NCI-H1930 (cell line): ENCODE results near the gene CDS1.
"Not testable (repeated sequence)": the region's sequence is repeated elsewhere in the genome, so short reads cannot be mapped to it uniquely, and the experiment has no call there.

ENCODE experiments used
- DNase-seq, 2 experiments: peaks; one replicate each; lab custom pipeline; 2025; lab: John Stamatoyannopoulos, UW

CDS1 gene

GRCh38 chr4:84582988-84583875, at the start of gene CDS1:
Gene CDS1, plus strand, starts transcription at chr4:84583127. Its CDS starts 275 bp downstream, at chr4:84583402.
- peak in 1 of 2 experiments; percentile 3 for DNase-seq

DNA sequence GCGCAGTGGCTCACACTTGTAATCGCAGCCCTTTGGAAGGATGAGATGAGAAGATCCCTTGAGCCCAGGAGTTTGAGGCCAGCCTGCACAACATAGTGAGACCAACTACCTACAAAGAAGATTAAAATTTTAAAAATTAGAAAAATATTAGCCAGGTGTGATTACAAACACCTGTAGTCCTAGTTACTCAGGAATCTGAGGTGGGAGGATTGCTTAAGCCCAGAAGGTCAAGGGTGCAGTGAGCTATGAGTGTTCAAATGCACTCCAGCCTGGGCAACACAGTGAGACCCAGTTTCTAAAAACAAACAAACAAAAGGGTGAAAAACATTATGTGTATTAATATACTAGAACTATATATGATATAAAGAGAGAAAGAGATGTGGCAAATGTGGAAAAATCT, 47.0 kb upstream of the CDS1 start:
- no peak for DNase-seq

GRCh38 chr4:84545093-84545492, 37.8 kb upstream of the CDS1 start:
- no peak for DNase-seq

- no peak for DNase-seq
These were observed 35.7 kb upstream of the CDS1 start for GRCh38 chr4:84547211-84547610.

DNA sequence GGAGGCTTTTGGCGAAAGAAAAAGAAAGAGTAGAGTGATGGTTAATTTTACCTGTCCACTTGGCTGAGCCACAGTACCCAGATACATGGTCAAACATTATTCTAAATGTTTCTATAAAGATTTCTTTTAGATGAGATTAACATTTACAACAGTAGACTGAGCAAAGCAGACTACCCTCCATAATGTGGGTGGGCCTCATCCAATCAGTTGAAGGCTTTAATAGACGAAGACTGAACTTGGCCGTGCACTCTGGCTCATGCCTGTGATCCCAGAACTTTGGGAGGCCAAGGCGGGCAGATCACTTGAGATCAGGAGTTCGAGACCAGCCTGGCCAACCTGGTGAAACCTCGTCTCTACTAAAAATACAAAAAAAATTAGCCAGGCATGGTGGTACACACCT, 33.7 kb upstream of the CDS1 start:
- not testable (repeated sequence) for DNase-seq

- no peak for DNase-seq
These were observed 20.8 kb upstream of the CDS1 start for GRCh38 chr4:84562156-84562555.

GRCh38 chr4:84563002-84563401, 19.9 kb upstream of the CDS1 start:
- DNase-seq: no peak

DNA sequence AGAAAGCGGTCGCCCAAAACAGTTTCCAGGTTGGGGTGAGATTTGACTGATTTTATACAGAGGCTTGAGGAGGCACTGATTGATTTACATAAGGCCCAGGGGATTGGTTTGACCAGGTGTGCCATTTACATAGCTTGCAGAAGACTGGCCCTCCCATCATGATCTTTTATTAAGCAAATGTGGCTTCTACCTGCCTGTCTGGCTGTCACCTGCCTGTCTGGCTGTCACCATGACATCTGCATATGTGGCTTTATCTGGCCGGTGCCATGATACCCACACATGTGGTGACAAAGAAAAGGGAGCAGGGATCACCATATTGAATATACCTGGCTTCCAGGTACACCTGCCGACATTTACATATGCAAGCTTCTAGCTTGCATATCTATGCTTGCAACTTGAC, 17.0 kb upstream of the CDS1 start:
- no peak for DNase-seq

DNA sequence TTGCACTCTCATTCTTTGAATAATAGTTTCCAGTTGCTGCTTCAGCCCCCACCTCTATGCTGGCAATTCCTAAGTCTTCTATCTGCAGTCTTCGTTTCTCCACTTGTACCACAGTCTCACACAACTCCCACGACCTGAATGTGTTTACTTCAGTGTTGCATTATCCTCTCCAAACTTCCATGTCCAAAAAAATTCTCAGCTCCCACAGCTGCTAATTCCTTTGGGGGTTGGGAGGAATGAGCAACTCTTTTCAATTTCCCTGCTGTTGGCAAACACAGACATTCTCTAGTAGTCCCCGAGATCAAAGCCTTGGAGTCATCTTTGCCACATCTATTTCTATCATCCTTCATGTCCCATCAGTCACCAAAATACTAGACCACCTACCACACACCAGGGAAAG, 14.4 kb upstream of the CDS1 start:
- DNase-seq: no peak

DNA sequence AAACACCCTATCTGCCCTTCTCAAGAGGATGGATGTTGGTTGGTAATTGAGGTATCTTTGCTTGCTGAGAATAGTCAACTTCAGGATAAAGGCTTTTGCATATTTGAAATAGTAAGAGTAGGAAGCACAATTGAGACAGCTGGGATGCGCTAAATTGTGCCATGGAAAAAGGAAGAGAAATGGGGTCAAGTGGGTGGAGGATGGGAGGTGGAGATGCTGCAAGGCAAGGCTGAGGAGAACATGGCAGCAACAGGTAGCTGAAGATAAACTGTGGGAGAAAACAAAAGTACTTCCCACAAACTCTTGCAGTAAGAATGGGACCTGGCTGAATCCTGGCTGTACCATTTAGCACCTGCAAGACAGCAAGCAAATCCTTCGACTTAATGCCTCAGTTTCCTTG, 13.9 kb upstream of the CDS1 start:
- DNase-seq: no peak

GRCh38 chr4:84573385-84574068, 9.4 kb upstream of the CDS1 start:
- no peak for DNase-seq

GRCh38 chr4:84574069-84574720, 8.7 kb upstream of the CDS1 start:
- no peak for DNase-seq

GRCh38 chr4:84578540-84579402, 4.2 kb upstream of the CDS1 start:
- peak in 1 of 2 experiments; percentile 1 for DNase-seq

DNA sequence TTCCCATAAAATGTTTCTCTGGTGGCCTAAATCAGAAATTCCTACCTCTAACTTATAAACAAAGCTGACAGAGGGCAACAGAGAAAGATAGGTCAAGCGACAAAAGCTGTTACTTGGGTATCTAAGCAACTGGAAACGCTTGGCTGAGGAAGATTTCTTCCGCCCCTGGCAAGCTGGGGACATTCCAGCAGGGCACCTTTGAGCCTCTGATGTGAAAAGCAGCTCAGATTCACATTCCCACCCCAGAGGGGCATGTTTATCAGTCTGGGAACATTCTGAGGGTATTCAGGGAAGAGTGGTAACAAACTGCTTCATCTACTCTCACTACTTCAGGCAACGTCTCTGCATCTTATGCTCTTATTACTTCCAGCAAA, 3.5 kb upstream of the CDS1 start:
- no peak for DNase-seq

DNA sequence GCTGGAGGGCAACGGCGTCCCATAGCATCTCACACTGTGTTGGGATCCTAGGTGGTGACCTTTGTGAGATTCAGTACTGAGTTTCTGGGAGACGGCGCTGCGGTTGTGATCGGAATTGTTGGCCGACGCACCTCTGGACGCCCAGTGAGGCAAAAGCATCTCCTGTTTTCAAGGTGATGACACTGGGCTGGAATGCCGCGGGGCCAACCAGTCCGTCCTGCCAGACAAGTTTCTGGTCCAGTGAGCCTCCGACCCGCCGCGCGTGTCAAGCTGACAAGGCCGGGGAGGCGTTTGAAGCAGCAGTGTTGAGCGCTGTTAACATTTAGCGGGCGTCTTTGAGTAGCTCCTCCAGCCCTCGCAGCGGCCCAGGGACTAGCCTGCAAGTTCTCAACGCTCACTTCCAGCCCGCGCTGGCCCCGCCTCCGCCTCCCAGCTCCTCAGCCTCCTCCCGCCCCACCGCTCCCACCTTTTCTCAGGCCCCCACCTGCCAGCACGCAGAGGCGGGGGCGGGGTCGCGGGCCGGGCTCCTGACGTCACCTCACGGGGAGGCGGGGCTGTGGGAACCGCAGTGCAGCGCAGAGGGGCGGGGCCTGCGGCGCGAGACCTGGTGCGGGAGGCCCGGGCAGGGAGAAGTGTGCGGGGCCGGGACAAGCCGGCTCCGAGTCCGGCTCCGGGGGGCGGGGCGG, 482 bp upstream of the CDS1 start:
- DNase-seq: peak; percentile 77 to 88

- DNase-seq: no peak
These were observed 1.0 kb downstream of the CDS1 start for GRCh38 chr4:84583876-84584380.

DNA sequence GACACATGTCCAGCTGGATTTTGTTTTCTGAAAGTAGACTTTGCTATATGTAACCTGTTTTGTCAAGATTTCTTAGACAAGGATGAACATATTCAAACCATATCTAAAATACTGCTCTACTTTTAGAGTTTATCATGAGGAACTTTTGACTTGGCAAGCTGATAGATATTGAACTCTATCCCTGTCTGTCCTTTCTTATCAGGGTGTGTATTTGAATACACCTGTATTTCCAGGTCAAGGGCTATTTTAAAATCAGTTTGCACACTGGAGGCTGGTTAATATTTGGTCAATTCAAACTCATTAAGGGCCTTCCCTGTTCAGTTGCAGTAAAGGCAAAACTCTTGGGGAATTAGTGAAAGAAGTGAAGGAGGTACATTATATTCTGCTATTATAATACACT, 2.3 kb downstream of the CDS1 start:
- DNase-seq: no peak

DNA sequence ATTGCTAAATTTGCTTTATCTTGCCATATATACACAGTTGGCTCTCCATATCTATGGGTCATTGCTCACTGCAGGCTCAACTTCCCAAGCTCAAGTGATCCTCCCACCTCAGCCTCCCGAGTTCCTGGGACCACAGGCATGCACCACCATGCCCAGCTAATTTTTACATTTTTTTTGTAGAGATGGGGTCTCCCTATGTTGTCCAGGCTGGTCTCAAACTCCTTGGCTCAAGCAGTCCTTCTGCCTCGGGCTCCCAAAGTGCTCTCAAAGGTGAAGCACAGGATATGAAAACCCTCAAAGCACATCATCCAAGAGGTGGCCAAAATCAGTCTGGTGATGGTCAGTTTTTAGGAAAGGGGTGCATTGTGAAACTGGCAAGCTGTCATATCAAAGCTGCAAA, 11.8 kb downstream of the CDS1 start:
- no peak for DNase-seq

- DNase-seq: no peak
These were observed 13.9 kb downstream of the CDS1 start for GRCh38 chr4:84596826-84597225.

GRCh38 chr4:84597450-84597849, 14.5 kb downstream of the CDS1 start:
- no peak for DNase-seq

DNA sequence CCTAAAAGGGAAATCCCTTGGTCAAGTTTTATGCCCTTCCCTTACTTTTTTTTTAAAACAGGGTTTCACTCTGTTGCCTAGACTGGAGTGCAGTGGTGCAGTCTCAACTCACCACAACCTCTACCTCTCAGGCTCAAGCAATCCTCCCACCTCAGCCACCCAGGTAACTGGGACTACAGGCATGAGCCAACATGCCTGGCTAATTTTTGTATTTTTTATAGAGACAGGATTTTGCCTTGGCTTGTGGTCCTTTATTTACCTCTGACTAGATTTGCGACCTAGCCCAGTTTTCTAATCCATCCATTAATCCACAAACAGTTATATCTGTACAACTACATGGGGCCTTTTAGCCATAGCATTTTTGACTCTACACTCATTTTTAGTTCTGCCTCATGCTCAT, 23.7 kb downstream of the CDS1 start:
- DNase-seq: no peak
